Heart right ventricle (tissue), 16 donors: ENCODE data around the gene FBLN2. TPM values are rescaled to one million over a fixed set of nuclear protein-coding genes. Genes with fewer than 3 reads are reported as not detected.

Source experiments
- ATAC-seq, 8 donors: fragments of 200-7000 bp; cut with Tn5 transposase; one replicate each; pipeline ENCODE4 v1.9.1; 2020; ENCODE audit warnings: mild to moderate bottlenecking in 8 of 8, moderate library complexity in 8 of 8, moderate number of reproducible peaks in 1 of 8
- DNase-seq, 2 donors: peaks; one replicate each; pipeline ENCODE4 v3.0.0-alpha.2; 2020
- H3K27ac ChIP-seq, 10 donors: fragments of 200-600 bp; sonication (generic) in 2 of 10; one replicate each; pipeline versions ENCODE4 v1.5.0 to v1.8.0; 2020 to 2022; ENCODE audit warnings: mild to moderate bottlenecking in 3 of 10
- H3K27me3 ChIP-seq, 7 donors: fragments of 200-600 bp; one replicate each; pipeline ENCODE4 v1.8.0; 2021 to 2022; ENCODE audit warnings: mild to moderate bottlenecking in 2 of 7
- H3K36me3 ChIP-seq, 9 donors: fragments of 200-600 bp; sonication (generic) in 1 of 9; one replicate each; pipeline versions ENCODE4 v1.5.0 to v1.8.0; 2020 to 2022; ENCODE audit warnings: mild to moderate bottlenecking in 2 of 9
- H3K4me1 ChIP-seq, 9 donors: fragments of 200-600 bp; sonication (generic) in 1 of 9; one replicate each; pipeline versions ENCODE4 v1.5.0 to v1.8.0; 2020 to 2022; ENCODE audit warnings: mild to moderate bottlenecking in 4 of 9
- H3K4me3 ChIP-seq, 10 donors: fragments of 200-600 bp; sonication (generic) in 2 of 10; one replicate each; pipeline versions ENCODE4 v1.5.0 to v1.8.0; 2020 to 2022; ENCODE audit warnings: mild to moderate bottlenecking in 7 of 10, moderate library complexity in 2 of 10
- H3K9me3 ChIP-seq, 11 donors: fragments of 200-600 bp in 10 of 11; sonication (generic) in 2 of 11; one replicate each; pipeline versions ENCODE4 v1.5.0 to v1.8.0; 2013 to 2022; ENCODE audit warnings: mild to moderate bottlenecking in 2 of 11, control low read depth in 1 of 11, moderate library complexity in 1 of 11
- CTCF ChIP-seq, 9 donors: fragments of 200-600 bp; sonication (generic) in 2 of 9; IDR thresholded peaks; one replicate each; pipeline versions ENCODE4 v1.5.0 to v1.8.0; 2021 to 2022; ENCODE audit warnings: antibody characterized with exemption in 9 of 9, mild to moderate bottlenecking in 5 of 9, moderate library complexity in 1 of 9
- WGBS, 2 donors: extraction: QIAGEN DNeasy Blood & Tissue Kit; methylation state at CpG; one replicate each; pipeline ENCODE4 v1.1.7; 2013; ENCODE audit warnings: inconsistent platforms in 1 of 2; 5-methylcytosine and 5-hydroxymethylcytosine counted together
- intact Hi-C, 10 donors: fragments of 100-400 bp; cut with DNase I; formaldehyde crosslinking; loops; one replicate each; pipeline versions ENCODE4 v1.11.1 to v1.14.2; 2022
- polyA plus RNA-seq, 2 donors: library from polyadenylated mRNA; stranded (reverse); fragments of 200-250 nt; gene quantifications; one replicate each; pipeline ENCODE4 v1.2.3, GENCODE V29; 2013
- total RNA-seq, 10 donors: library from RNA; stranded (reverse); fragmentation: NEBNext Ultra II Directional in 3 of 10; extraction: Animal tissue kit (Norgen Biotek cat#: 25700) in 3 of 10; gene quantifications; one replicate each; pipeline versions ENCODE4 v1.2.1 to v1.2.4, GENCODE V29; 2021 to 2023
- donor health status: Arrhythmogenic right ventricular cardiomyopathy.
- donor health status: ischemic (EF 13 %, LVEDD 7.1; RV severe dilation, severe dysfunction).
- donor health status: healthy with polysubstance abuse.
- donor health status: DM: no; HTN: yes; CAD: no.
- donor health status: DM: no; HTN: no; CAD: no.
- donor health status: ischemic (EF 25% LVEDD 6.9; RV normal size, moderate dysfunction).
- donor health status: ischemic (EF 25% LVEDD 5.7; RV mildly dilated, moderate dysfunction).
- donor health status: healthy.
- donor health status: DM: yes; HTN: yes; CAD: no.
- donor health status: Ischemic cardiomyopathy.
- donor health status: ischemic (EF 35%, LVEDD 5.7; RV mildly dilated, moderate dysfunction).
- donor health status: nonischemic (EF 11% LVEDD 7.7; RV severe dilation, severe dysfunction).
- donor health status: DM: yes; HTN: yes; CAD: no.
- donor health status: PGD.
- donor health status: ischemic (EF 29% LVEDD 5.4; RV normal size, mild dysfunction).
- donor health status: nonischemic (EF 23%, LVEDD 6.1; RV moderate dilation, normal function).

Gene FBLN2
- total and polyA plus RNA-seq, 12 donors: 20.7 to 78.9 (median 47.0) TPM

- 95 to 96% methylated on average over 12 of the region's 12 CpGs for WGBS, 2 donors
- no peak for ATAC-seq
- no peak for TF ChIP-seq CTCF (IDR thresholded peaks at IDR 0.05)
Measured at GRCh38 chr3:13626396-13626795, 77.5 kb downstream of the FBLN2 start.

DNA sequence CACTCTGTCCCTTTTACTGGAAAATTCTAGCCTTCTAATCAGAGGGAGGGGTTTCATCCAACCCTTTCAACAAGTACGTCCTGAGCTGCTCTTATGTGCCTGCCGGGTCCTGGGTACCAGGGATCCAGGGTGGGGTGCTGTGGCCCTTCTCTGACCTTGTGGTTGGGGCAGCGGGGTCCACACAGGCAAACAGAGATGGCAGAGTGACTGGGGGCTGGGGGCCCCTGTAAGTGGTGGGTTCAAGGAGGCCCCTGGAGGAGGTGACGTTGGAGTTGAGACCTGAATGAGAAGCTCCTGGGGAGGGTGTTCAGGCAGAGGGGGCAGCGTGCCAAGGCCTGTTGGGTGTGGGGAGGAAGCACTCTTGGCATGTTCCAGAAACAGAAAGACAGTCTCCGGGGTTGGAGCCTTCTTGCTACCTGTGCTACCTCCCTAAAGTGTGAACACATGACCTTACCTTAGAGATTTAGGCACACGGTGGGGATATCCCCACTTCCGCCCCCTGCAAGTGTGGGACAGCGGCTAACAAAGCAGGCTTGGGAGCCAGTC, 78.1 kb downstream of the FBLN2 start:
- TF ChIP-seq CTCF (IDR thresholded peaks at IDR 0.05): no peak
- 81 to 85% methylated on average over 9 of the region's 9 CpGs for WGBS, 2 donors
- H3K36me3 ChIP-seq: peaks cover 0 to 60% (median 0%) of the 10 kb centered on the region in 9 donors

More at GRCh38 chr3:13626396-13626795, 77.5 kb downstream of the FBLN2 start:
- H3K36me3 ChIP-seq: peaks cover 0 to 62% (median 0%) of the 10 kb centered on the region in 9 donors
- no peaks in the 10 kb centered on the region for H3K4me1 ChIP-seq
- DNase-seq: no peak
- H3K9me3 ChIP-seq: no peaks in the 10 kb centered on the region
- no peak overlapping the region for H3K4me3 ChIP-seq
- intact Hi-C loops: no loop called here
- H3K27ac ChIP-seq: no peak overlapping the region
- H3K27me3 ChIP-seq: no peaks in the 10 kb centered on the region

DNA sequence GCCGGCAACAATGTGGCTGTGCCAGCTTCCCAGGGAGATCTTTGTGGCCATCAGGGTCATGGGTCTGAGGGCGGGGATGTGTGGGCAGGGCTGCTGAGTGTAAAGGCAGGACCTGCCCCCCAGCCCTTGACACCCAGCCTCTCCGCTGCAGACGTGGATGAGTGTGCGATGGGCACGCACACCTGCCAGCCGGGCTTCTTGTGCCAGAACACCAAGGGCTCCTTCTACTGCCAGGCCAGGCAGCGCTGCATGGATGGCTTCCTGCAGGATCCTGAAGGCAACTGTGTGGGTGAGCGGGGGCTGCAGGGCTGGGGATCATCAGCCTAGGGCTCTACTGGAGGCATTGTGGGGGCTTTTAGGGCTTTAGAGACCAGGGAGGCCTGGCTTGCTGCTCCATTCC, 78.8 kb downstream of the FBLN2 start:
- peaks cover 0 to 56% (median 0%) of the 10 kb centered on the region in 9 donors for H3K36me3 ChIP-seq
- no peak overlapping the region for H3K4me3 ChIP-seq
- H3K9me3 ChIP-seq: no peaks in the 10 kb centered on the region
- no peaks in the 10 kb centered on the region for H3K4me1 ChIP-seq
- H3K27me3 ChIP-seq: no peaks in the 10 kb centered on the region
- ATAC-seq: no peak
- TF ChIP-seq CTCF (IDR thresholded peaks at IDR 0.05): no peak
- H3K27ac ChIP-seq: no peak overlapping the region
- intact Hi-C loops: no loop called here
- DNase-seq: peak in 1 of 2 donors; percentile 6
- WGBS, 2 donors: 94 to 97% methylated on average over 9 of the region's 9 CpGs

More for the DNA sequence above, 78.1 kb downstream of the FBLN2 start:
- H3K4me1 ChIP-seq: no peaks in the 10 kb centered on the region
- no peak for DNase-seq
- no peaks in the 10 kb centered on the region for H3K27me3 ChIP-seq
- H3K27ac ChIP-seq: no peak overlapping the region
- no peak for ATAC-seq
- no peaks in the 10 kb centered on the region for H3K9me3 ChIP-seq
- no peak overlapping the region for H3K4me3 ChIP-seq
- intact Hi-C loops: no loop called here

GRCh38 chr3:13628432-13628831, 79.5 kb downstream of the FBLN2 start:
- Histone ChIP-seq H3K36me3 (peaks cover 0 to 56% (median 0%) of the 10 kb centered on the region in 9 donors), H3K27me3 (no peaks in the 10 kb centered on the region), H3K4me3 (no peak overlapping the region), H3K27ac (no peak overlapping the region), H3K9me3 (no peaks in the 10 kb centered on the region), H3K4me1 (no peaks in the 10 kb centered on the region)
- WGBS, 2 donors: 91 to 92% methylated on average over 10 of the region's 10 CpGs
- intact Hi-C loops: no loop called here
- TF ChIP-seq CTCF (IDR thresholded peaks at IDR 0.05): no peak
- ATAC-seq (no peak), DNase-seq (peak in 1 of 2 donors; percentile 4)
